NCI-H187 treated with DMSO at 0.1 percent for 48 hours (cell line): Measurements from ENCODE around the gene NFATC1.

Source experiments
- DNase-seq: peaks from one replicate; lab custom pipeline; 2025; lab: John Stamatoyannopoulos, UW

NFATC1 gene

GRCh38 chr18:79523736-79524180, 128.0 kb downstream of the NFATC1 start:
- DNase-seq = no peak

- no peak for DNase-seq
Observed at GRCh38 chr18:79524181-79525078, 128.7 kb downstream of the NFATC1 start.

GRCh38 chr18:79525556-79526467, 130.1 kb downstream of the NFATC1 start:
- DNase-seq = no peak

GRCh38 chr18:79526468-79527460, 131.0 kb downstream of the NFATC1 start:
- DNase-seq = no peak

GRCh38 chr18:79527656-79528315, 132.1 kb downstream of the NFATC1 start:
- DNase-seq = no peak

GRCh38 chr18:79528316-79528695, 132.6 kb downstream of the NFATC1 start:
- no peak for DNase-seq

- no peak for DNase-seq
Observed at GRCh38 chr18:79528846-79529245, 133.1 kb downstream of the NFATC1 start.

- DNase-seq = no peak
Observed at GRCh38 chr18:79529296-79529695, 133.6 kb downstream of the NFATC1 start.

GRCh38 chr18:79529991-79530390, 134.3 kb downstream of the NFATC1 start:
- no peak for DNase-seq

GRCh38 chr18:79530821-79531220, 135.1 kb downstream of the NFATC1 start:
- no peak for DNase-seq

- DNase-seq = no peak
Observed at GRCh38 chr18:79531386-79531785, 135.7 kb downstream of the NFATC1 start.

- no peak for DNase-seq
Observed at GRCh38 chr18:79531926-79532312, 136.2 kb downstream of the NFATC1 start.

- no peak for DNase-seq
Observed at GRCh38 chr18:79532313-79533007, 136.7 kb downstream of the NFATC1 start.

GRCh38 chr18:79533146-79533545, 137.4 kb downstream of the NFATC1 start:
- no peak for DNase-seq

- no peak for DNase-seq
Observed at GRCh38 chr18:79533591-79533990, 137.9 kb downstream of the NFATC1 start.

GRCh38 chr18:79534356-79534755, 138.6 kb downstream of the NFATC1 start:
- no peak for DNase-seq

GRCh38 chr18:79537758-79538157, 142.0 kb downstream of the NFATC1 start:
- no peak for DNase-seq

- no peak for DNase-seq
Observed at GRCh38 chr18:79538635-79539034, 142.9 kb downstream of the NFATC1 start.

- no peak for DNase-seq
Observed at GRCh38 chr18:79540161-79540903, 144.6 kb downstream of the NFATC1 start.

GRCh38 chr18:79540904-79541282, 145.2 kb downstream of the NFATC1 start:
- no peak for DNase-seq
